HUES64 (cell line): Measurements from ENCODE around the gene SGK1.
"Not testable (repeated sequence)": the region's sequence is repeated elsewhere in the genome, so short reads cannot be mapped to it uniquely, and the experiment has no call there.

Experiments
- H3K27ac ChIP-seq: 2 replicates; pipeline ENCODE4 v1.7.0; 2013; ENCODE audit warnings: low read depth, low read length, inconsistent platforms
- H3K27me3 ChIP-seq: 2 replicates; pipeline ENCODE4 v1.6.1; 2013; ENCODE audit warnings: mild to moderate bottlenecking, low read length; ENCODE audit not compliant: insufficient read depth
- H3K36me3 ChIP-seq: 2 replicates; pipeline ENCODE4 v1.6.1; 2013; ENCODE audit warnings: mild to moderate bottlenecking, low read length; ENCODE audit not compliant: insufficient read depth
- H3K4me1 ChIP-seq: 2 replicates; pipeline ENCODE4 v1.6.1; 2013; ENCODE audit warnings: mild to moderate bottlenecking, low read length, moderate library complexity; ENCODE audit not compliant: insufficient read depth
- H3K4me3 ChIP-seq: 2 replicates; pipeline ENCODE4 v1.5.1; 2013; ENCODE audit warnings: mild to moderate bottlenecking, low read length, moderate library complexity
- H3K9ac ChIP-seq: 2 replicates; pipeline ENCODE4 v1.6.1; 2013; ENCODE audit warnings: mild to moderate bottlenecking, low read depth, low read length
- H3K9me3 ChIP-seq: 2 replicates; pipeline ENCODE4 v1.6.1; 2013; ENCODE audit warnings: low read depth, low read length; ENCODE audit not compliant: insufficient read depth
- WGBS: fragments of 150-250, 120-280 bp; methylation state at CpG from one replicate; pipeline ENCODE4 v1.1.7; 2013; ENCODE audit warnings: missing lambda C conversion rate; 5-methylcytosine and 5-hydroxymethylcytosine counted together

Gene SGK1

DNA sequence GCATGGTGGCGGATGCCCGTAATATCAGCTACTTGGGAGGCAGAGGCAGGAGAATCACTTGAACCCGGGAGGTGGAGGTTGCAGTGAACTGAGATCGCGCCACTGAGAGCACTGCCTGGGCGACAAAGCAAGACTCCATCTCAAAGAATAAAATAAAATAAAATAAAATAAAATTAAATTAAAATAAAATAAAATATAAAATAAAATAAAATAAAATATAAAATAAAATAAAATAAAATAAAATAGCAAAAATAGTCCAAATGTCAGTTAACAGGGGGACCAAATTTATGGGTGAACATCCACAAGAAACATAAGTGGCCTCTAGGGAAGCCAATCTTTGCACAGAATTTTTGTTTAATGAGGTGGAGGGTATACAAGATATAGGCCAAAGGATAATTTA lies 120.2 kb downstream of the SGK1 start:
- not testable (repeated sequence) for H3K9ac ChIP-seq, H3K27ac ChIP-seq, H3K36me3 ChIP-seq, H3K9me3 ChIP-seq, H3K27me3 ChIP-seq, H3K4me3 ChIP-seq
- 76% methylated on average over 5 of the region's 6 CpGs for WGBS
- H3K4me1 ChIP-seq = peaks cover 11% of the 10 kb centered on the region

DNA sequence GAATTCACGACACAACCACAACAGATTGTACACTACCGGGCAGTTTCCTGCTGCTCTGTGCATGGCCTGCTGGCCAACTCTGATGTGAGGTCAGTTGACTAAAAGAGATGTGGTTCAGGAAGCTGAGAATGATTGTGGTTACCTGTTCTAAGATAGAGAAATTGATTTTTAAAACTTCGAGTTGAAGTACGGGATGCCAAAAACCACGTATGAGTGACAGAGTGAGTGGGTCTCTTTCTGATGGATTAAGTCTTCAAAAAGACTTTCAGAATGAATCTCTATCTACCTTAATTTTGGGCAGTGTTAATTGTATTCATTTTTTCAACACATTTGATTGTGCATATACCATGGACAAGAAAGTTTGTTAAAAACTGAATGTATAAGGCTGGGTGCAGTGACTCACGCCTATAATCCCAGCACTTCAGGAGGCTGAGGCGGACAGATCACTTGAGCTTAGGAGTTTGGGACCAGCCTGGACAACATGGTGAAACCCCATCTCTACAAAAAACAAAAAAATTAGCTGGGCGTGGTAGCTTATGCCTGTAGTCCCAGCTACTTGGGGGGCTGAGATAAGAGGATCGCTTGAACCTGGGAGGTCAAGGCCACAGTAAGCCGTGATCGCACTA lies 121.2 kb downstream of the SGK1 start:
- WGBS = 96% methylated on average over 11 of the region's 11 CpGs
- Histone ChIP-seq H3K4me1 (peaks cover 16% of the 10 kb centered on the region), H3K27ac (no peak overlapping the region)

GRCh38 chr6:134195985-134196384 lies 121.9 kb downstream of the SGK1 start:
- no peak overlapping the region for H3K27ac ChIP-seq
- H3K36me3 ChIP-seq = no peaks in the 10 kb centered on the region
- H3K9ac ChIP-seq = no peak overlapping the region
- no peak overlapping the region for H3K4me3 ChIP-seq
- peaks cover 16% of the 10 kb centered on the region for H3K4me1 ChIP-seq
- no peaks in the 10 kb centered on the region for H3K27me3 ChIP-seq
- no peaks in the 10 kb centered on the region for H3K9me3 ChIP-seq
- WGBS = 88% methylated on average over 3 of the region's 3 CpGs

More for the DNA sequence above, 121.2 kb downstream of the SGK1 start:
- Histone ChIP-seq H3K9me3 (no peaks in the 10 kb centered on the region), H3K9ac (no peak overlapping the region), H3K36me3 (no peaks in the 10 kb centered on the region), H3K4me3 (no peak overlapping the region), H3K27me3 (no peaks in the 10 kb centered on the region)

DNA sequence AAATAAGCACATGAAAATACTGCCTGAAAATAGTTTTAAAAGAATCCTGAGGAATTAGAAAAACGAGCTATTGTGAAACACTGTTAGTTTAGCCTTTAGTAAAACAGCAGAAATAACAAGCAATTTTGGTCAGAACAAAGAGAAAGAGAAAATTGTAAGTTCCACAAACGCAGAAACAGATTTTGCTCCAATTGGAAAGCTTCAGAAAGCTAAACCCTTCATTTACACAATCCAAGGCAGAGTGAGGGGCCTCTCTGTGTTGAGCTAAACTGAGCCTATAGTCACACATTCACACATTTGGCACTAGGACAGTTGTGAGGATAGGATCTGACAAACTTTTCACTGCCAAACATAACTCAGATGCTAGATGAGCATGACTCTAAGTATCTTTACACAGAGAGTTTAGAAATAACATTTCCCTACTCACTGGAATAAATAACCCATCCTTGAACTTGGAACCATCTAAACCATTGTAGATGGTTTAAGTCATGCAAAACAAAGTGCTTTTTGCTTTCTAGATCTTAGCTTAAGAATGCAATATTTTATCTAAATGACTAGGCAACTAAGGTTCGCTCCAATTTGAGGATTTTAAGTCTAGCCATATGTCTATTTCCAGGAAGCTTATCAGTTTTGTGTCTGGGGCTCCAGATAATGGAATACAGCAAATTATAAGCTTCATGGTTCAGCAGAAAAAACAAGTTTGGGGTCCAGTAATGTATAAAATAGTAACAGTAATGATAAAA lies 122.6 kb downstream of the SGK1 start:
- Histone ChIP-seq H3K9me3 (no peaks in the 10 kb centered on the region), H3K27me3 (no peaks in the 10 kb centered on the region), H3K27ac (no peak overlapping the region), H3K9ac (no peak overlapping the region), H3K4me3 (no peak overlapping the region), H3K4me1 (peaks cover 16% of the 10 kb centered on the region), H3K36me3 (no peaks in the 10 kb centered on the region)
- WGBS = 87% methylated on average over 3 of the region's 3 CpGs

- Histone ChIP-seq H3K36me3 (no peaks in the 10 kb centered on the region), H3K9me3 (no peaks in the 10 kb centered on the region), H3K4me3 (no peak overlapping the region), H3K27me3 (no peaks in the 10 kb centered on the region), H3K4me1 (peaks cover 12% of the 10 kb centered on the region), H3K9ac (no peak overlapping the region), H3K27ac (no peak overlapping the region)
- WGBS = 96% methylated on average over 6 of the region's 6 CpGs
These were observed 124.1 kb downstream of the SGK1 start for GRCh38 chr6:134193536-134194498.

DNA sequence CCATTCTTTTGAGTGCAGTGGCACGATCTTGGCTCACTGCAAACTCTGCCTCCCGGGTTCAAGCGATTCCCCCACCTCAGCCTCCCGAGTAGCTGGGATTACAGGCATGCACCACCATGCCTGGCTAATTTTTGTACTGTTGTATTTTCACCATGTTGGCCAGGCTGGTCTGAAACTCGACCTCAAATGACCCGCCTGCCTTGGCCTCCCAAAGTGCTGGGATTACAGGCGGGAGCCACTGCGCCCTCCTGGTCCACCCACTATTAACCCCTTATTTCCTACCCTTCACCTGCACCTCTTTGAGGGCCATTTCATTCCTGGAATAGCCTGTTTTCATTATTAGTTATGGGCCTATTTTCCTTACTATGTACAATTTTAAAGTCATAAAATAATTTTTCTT lies 125.3 kb downstream of the SGK1 start:
- not testable (repeated sequence) for H3K27ac ChIP-seq, H3K9me3 ChIP-seq, H3K9ac ChIP-seq, H3K4me3 ChIP-seq, H3K36me3 ChIP-seq, H3K27me3 ChIP-seq
- peaks cover 12% of the 10 kb centered on the region for H3K4me1 ChIP-seq
- WGBS = 52% methylated on average over 8 of the region's 8 CpGs

GRCh38 chr6:134190883-134191282 lies 127.0 kb downstream of the SGK1 start:
- H3K9ac ChIP-seq = no peak overlapping the region
- H3K27me3 ChIP-seq = no peaks in the 10 kb centered on the region
- H3K9me3 ChIP-seq = no peaks in the 10 kb centered on the region
- H3K4me1 ChIP-seq = peaks cover 12% of the 10 kb centered on the region
- H3K4me3 ChIP-seq = no peak overlapping the region
- WGBS = 98% methylated on average over 3 of the region's 3 CpGs
- H3K27ac ChIP-seq = no peak overlapping the region
- no peaks in the 10 kb centered on the region for H3K36me3 ChIP-seq

DNA sequence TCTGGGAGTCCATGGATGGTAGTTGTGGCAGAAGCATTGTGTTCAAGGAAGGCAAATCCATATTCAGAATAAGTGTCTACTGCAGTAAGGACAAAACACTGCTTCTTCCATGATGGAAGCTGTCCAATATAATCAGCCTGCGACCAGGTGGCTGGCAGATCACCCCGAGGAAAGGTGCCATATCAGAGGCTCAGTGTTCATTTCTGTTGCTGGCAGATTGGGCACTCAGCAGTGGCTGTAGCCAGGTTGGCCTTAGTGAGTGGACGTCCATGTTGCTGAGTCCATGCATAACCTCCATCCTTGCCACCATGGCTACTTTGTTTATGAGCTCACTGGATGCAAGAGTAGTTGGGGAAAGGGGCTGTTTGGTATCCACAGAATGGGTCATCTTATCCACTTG lies 130.2 kb downstream of the SGK1 start:
- H3K9me3 ChIP-seq = no peaks in the 10 kb centered on the region
- no peak overlapping the region for H3K27ac ChIP-seq
- H3K4me3 ChIP-seq = no peak overlapping the region
- 95% methylated on average over 3 of the region's 3 CpGs for WGBS
- H3K36me3 ChIP-seq = no peaks in the 10 kb centered on the region
- no peaks in the 10 kb centered on the region for H3K27me3 ChIP-seq
- peaks cover 17% of the 10 kb centered on the region for H3K4me1 ChIP-seq
- no peak overlapping the region for H3K9ac ChIP-seq

GRCh38 chr6:134187154-134187553 lies 130.8 kb downstream of the SGK1 start:
- Histone ChIP-seq H3K9me3 (no peaks in the 10 kb centered on the region), H3K4me1 (peaks cover 19% of the 10 kb centered on the region), H3K9ac (no peak overlapping the region), H3K36me3 (no peaks in the 10 kb centered on the region), H3K4me3 (no peak overlapping the region), H3K27ac (no peak overlapping the region), H3K27me3 (no peaks in the 10 kb centered on the region)
- 100% methylated on average over 1 of the region's 2 CpGs for WGBS

DNA sequence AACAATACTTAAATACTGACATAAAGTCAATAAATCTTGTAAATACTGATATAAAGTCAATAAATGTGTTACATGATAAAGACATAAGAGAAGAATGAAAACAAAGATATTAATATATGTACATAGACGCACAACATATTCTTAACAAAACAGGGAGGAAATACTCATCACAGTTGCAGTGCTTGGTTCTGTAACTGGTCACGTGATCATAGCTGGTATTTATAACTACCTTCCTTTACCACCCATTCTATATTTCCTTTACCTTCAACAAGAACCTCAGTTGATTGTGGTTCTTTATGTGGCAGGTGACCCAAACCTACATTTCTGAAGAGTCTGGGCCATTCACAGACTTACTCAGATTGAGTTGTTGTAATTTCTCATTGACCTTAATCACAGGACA lies 131.6 kb downstream of the SGK1 start:
- Histone ChIP-seq H3K36me3 (no peaks in the 10 kb centered on the region), H3K9ac (no peak overlapping the region), H3K4me1 (peaks cover 17% of the 10 kb centered on the region), H3K27me3 (no peaks in the 10 kb centered on the region), H3K27ac (no peak overlapping the region), H3K4me3 (no peak overlapping the region), H3K9me3 (no peaks in the 10 kb centered on the region)
- WGBS = 100% methylated on average over 2 of the region's 2 CpGs

DNA sequence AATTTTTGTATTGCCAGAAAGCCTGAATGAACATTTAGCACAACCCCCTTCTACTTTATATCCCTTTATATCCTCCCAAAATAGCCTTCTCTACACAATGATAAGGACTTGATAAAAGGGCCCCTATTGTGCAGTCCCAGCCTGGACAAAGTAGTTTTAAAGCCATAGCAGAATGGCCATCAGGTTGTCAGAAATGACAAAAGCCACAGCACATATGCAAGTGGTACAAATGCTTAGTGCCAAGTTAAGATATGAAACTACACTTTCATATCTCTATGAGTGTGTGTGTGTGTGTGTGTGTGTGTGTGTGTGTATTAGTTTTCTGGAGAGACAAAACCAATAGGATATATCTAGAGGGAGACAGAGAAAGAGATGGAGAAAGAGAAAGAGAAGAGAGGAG lies 132.6 kb downstream of the SGK1 start:
- H3K36me3 ChIP-seq = no peaks in the 10 kb centered on the region
- no peak overlapping the region for H3K4me3 ChIP-seq
- H3K9me3 ChIP-seq = no peaks in the 10 kb centered on the region
- H3K27ac ChIP-seq = no peak overlapping the region
- H3K9ac ChIP-seq = no peak overlapping the region
- H3K4me1 ChIP-seq = peaks cover 17% of the 10 kb centered on the region
- H3K27me3 ChIP-seq = no peaks in the 10 kb centered on the region
